IPS-NIHi11 (cell line): Measurements from ENCODE around the gene TMEM131.
"Not testable (repeated sequence)": the region's sequence is repeated elsewhere in the genome, so short reads cannot be mapped to it uniquely, and the experiment has no call there.

ENCODE experiments used
- DNase-seq: peaks from one replicate; pipeline ENCODE4 v3.0.0; 2012; ENCODE audit warnings: mixed read lengths, low spot score

Gene TMEM131

DNA sequence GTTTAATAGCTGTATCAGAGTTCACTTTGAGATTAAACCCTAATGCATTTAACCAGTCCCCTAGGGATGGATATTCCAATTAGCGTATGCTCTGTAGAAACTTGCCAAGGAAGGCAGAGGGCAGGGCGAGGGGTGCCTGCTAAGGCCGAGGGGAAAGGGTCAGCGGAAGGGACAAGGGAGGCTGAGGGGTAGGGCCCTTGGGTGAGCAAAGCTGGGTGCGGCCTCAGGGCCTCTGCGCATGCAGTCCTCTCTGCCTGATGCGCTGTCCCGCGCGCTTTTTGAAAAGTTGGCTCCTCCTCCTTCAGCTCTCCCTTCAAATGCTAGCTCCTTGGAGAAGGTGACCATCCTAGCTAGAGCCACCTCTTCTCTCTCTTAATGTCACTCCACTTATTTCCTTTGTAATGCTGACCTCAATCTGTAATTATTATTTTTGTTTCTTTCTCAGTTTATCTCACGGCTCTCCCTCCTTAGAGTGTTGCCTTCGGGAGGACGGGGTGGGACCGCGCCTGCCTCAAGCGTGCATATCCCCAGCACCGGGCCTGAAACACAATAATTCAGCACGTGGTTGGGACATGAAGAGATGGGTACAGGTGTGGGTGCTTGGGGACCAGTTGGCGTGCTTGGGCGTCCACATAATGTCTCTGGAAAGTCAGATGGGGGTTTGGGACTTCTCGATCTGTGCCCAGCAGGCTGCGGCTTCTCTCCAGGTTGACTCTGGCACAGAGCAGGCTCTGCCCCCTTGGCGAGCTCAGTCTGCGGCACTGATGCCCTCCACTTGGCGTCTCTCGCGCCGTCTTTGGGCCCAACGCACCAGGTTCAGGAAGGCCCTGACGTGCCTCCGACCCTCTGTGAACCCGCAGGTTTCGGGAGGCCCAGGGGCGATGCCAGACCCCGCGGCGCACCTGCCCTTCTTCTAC is 272.3 kb downstream of the TMEM131 start:
- DNase-seq = no peak

- no peak for DNase-seq
These were observed 273.5 kb downstream of the TMEM131 start for GRCh38 chr2:97722227-97722626.

GRCh38 chr2:97720746-97721145 is 275.0 kb downstream of the TMEM131 start:
- DNase-seq = no peak

- DNase-seq = no peak
These were observed 276.2 kb downstream of the TMEM131 start for GRCh38 chr2:97719362-97720155.

- DNase-seq = no peak
These were observed 276.8 kb downstream of the TMEM131 start for GRCh38 chr2:97718942-97719341.

- DNase-seq = no peak
These were observed 277.5 kb downstream of the TMEM131 start for GRCh38 chr2:97718051-97718882.

GRCh38 chr2:97717613-97717995 is 278.1 kb downstream of the TMEM131 start:
- DNase-seq = no peak

- no peak for DNase-seq
These were observed 278.8 kb downstream of the TMEM131 start for GRCh38 chr2:97716695-97717612.

- DNase-seq = no peak
These were observed 279.6 kb downstream of the TMEM131 start for GRCh38 chr2:97715951-97716694.

DNA sequence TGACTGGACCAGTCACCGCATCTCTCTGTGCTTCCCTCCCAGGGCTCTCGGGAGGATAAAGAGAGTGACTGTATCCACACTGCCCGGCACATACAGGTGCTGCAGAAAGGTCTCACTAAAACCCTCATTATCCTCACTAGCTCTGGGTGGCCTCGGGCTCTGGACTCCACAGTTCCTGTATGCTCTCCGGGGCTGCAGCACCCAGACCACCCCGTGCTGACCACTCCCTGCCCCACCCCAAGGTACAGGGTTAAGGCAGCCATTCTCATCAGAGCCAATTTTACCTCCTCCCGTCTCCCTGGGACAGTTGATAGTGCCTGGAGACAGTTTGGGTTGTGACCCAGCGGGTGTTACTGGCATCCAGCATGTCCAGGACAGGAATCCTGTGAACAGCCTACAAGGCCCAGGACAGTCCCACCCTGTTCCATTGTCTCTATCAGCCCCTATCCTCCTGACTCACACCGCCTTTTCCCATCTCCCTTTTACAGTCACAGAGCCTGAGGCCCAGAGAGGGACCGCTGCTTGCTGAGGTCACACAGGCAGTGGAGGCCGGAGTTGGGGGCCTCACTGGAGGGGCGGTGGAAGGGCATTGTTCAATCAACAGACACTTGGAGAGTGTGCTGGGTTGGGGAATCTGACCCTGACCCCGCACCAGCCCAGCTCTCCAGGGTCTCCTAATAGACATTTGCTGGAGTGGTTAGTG is 280.6 kb downstream of the TMEM131 start:
- no peak for DNase-seq

DNA sequence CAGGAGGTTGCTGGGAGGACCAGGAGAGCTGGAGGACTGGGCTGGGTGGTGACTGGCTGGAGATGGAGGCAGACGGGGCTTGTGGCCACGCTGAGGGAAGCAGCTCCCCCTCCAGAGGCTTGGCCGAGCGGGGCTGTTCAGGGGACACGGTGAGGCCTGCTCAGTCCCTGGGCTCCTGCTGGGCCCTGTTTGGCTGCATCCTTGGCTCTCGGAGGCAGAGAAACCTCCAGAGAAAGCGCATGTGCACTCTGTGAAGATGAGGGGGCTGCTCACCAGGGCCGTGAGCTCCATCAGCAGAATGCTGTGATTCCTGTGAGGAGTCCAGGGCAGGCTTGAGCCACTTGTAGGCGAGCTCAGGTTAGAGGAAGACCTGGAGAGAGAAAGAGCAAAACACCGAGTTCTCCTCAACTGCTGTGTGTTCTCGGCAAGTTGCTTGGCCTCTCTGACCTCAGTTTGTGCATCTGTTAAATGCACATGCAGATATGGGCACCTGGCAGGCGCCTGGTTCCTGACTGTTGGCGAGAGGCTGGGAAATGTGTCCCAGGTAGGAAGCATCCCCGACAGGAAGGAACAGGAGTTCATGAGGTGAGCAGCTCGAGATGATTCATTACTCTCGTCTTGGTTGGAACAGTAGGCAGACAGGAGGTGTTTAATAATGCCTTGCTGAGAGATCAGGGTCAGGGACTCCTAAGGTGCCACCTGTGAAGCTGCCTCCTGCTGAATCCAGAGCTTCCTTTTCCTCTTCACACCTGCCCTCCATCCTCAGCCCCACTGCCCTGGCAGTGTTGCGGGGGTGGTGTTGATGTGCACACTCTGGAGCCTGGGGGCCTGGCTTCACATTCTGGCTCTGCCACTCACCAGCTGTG is 281.4 kb downstream of the TMEM131 start:
- DNase-seq = no peak

DNA sequence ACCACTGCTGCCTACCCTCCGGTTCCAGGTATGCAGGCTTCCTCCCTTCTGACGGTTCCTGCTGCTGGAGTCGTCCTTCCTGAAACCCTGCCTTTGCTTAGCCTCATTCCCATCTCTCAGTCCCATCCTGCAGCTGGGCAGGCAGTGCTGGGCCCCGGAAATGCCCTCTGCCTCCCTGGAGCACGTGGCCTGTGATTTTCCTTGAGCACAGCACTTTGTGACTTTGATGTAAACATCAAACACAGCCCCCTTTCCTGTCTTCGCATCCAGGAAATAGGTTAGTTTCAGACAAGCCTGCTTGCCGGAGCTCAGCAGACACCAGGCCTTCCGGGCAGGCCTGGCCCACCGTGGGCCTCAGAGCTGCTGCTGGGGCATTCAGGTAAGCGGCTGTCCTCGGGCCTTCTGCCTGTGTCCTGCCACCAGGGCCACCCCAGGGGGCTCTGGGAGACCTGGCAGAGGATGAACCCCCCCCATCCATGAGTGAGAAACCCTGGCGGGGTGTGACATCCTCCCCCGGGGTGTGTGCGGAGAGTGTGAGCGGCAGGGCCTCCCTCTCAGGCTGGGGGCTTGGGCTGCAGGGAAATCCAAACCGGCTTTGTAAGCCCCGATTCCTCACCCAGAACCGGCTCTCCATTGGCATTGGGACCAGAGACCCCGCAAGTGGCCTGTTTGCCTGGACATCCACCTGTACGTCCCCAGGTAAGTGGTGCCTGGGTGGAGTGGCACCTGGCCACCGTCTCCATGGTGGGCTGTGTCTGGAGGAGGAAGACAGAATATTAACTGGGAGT is 282.3 kb downstream of the TMEM131 start, which contains the start of gene ZAP70:
ZAP70 (plus strand) TSS at position 281 of the 788 bp plus-strand sequence. CDS start 10,461 bp downstream, outside the sequence.
- DNase-seq = no peak

DNA sequence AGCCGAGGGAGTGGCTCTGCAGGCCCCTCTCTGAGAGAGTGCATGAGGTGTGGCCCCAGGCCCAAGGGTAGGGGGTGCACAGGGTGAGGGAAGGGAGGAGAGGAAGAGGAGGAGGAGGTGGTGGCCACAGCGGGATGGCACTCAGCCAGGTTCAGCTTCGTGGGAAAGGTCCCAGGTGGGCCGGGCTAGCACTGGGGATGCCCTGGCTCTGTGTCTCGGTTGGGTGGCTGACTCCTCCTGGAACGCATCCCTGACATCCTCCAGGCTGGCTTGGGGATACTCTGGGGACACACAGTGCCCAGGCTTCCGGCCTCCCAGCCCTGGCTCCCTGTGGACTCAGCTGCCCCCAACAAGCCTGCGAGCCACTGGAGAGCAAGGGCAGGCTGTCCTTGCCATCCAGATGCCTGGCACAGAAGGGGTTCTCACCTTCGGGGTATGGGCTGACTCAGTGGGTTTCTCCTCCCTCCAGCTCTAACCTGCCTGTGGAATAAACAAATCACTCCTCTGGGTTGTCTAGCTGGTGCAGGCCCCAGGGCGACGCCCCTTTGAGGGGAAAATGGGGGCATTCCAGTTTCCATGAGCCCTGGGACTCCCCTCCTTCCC is 283.0 kb downstream of the TMEM131 start:
- no peak for DNase-seq

DNA sequence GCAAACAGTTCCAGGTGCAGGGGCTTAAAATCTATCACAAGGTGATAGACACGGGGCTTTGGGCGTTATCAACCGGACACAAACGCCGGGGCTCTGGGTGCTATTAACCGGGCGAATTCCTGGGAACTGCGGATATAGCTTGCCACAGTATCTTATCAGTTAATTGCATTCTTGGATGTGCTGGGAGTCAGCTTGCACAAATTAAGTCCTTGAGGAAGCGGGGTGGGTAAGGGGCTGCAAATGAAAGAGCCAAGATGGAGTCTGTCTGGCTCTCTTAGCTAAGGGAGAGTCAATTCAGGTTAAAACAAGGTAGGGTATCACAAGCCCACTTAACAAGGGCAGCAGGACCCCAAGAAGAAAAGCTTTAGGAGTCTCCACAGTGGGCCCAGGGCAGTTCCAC is 283.6 kb downstream of the TMEM131 start:
- DNase-seq = not testable (repeated sequence)

DNA sequence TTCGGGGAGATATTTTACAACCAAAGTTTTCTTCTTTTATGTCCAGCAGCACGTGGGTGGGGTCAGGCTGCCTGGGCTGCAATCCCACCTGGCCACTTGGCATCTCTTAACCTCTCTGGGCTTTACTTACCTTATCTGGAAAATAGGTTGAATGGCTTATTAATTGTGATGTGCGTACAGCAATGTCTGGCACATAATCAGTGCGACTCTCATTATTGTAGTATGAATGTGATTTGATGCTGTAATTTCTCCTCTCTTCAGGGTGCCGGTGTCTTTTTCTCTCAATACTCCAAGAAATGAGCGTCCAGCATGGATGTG is 284.4 kb downstream of the TMEM131 start:
- no peak for DNase-seq

DNA sequence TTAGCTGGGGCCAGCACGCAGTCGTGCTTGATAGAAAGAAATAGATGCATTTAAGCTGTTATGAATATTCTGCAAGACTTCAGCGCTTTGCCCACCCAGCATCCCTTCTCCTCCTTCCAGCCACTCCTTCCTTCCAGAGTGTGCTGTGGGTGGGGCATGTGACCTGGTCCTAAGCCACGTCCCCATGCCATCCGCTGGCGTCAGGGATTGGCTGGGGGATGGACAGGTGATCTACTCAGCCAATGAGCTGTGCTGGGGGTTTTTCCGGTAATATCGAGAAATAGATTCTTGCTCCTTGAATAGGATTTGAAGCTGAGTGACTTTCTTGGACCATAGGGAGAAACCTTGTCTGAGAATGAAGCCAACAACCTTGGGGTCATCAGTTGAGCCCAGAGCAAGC is 287.1 kb downstream of the TMEM131 start:
- DNase-seq = no peak

DNA sequence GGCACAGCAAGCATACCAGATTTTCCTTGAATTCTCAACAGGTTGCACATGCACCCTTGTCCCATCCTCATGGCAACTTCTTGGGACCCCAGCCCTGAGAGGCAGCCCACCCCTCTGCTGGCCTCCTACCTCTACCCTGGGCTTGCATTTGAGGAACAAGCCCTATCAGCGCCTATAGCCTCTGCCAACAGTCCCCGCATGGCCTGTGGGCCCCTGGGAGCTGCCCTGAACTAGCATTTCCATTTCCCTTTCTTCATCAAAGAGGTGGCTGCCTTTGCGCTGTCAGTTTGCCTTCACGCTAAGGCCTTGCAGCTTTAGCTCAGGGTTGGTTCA is 287.7 kb downstream of the TMEM131 start:
- DNase-seq = no peak
